Left ventricle myocardium superior (tissue), 1 donor: ENCODE measurements around the gene KLHL29. TPM values are rescaled to one million over a fixed set of nuclear protein-coding genes. Genes with fewer than 3 reads are reported as not detected.

Source experiments
- ATAC-seq: fragments of 200-7000 bp; cut with Tn5 transposase; one replicate; pipeline ENCODE4 v1.9.1; 2020; ENCODE audit warnings: mild to moderate bottlenecking, moderate library complexity
- DNase-seq: peaks from one replicate; pipeline ENCODE4 v3.0.0-alpha.2; 2020
- intact Hi-C: fragments of 100-400 bp; cut with micrococcal nuclease; formaldehyde crosslinking; loops from one replicate; pipeline ENCODE4 v1.11.0; 2022
- total RNA-seq: library from RNA; stranded (reverse); fragmentation: NEBNext Ultra II Directional; extraction: Animal tissue kit (Norgen Biotek cat#: 25700); gene quantifications from one replicate; pipeline ENCODE4 v1.2.1, GENCODE V29; 2021
- donor health status: DM: no; HTN: yes; CAD: no; lungs with severe emphysema.

Gene KLHL29
- total RNA-seq, 1 donor from 2014 or later: 0.69 TPM

- no peak for ATAC-seq
- intact Hi-C loops: no loop called here
Observed at GRCh38 chr2:23363268-23363667, 21.7 kb upstream of the KLHL29 start.

GRCh38 chr2:23363831-23364230 lies 21.1 kb upstream of the KLHL29 start:
- no peak for ATAC-seq
- intact Hi-C loops: no loop called here
- DNase-seq: no peak

More at GRCh38 chr2:23363268-23363667, 21.7 kb upstream of the KLHL29 start:
- DNase-seq: no peak

GRCh38 chr2:23366720-23367119 lies 18.3 kb upstream of the KLHL29 start:
- DNase-seq (no peak), ATAC-seq (no peak)
- intact Hi-C loops: no loop called here

GRCh38 chr2:23367760-23368159 lies 17.2 kb upstream of the KLHL29 start:
- ATAC-seq (no peak), DNase-seq (no peak)
- intact Hi-C loops: no loop called here

GRCh38 chr2:23373666-23374065 lies 11.3 kb upstream of the KLHL29 start:
- no peak for DNase-seq
- intact Hi-C loops: no loop called here
- ATAC-seq: no peak

GRCh38 chr2:23375448-23375847 lies 9.5 kb upstream of the KLHL29 start:
- DNase-seq: no peak
- ATAC-seq: no peak

GRCh38 chr2:23376075-23376474 lies 8.9 kb upstream of the KLHL29 start:
- no peak for ATAC-seq
- no peak for DNase-seq
- intact Hi-C loops: no loop called here

More at GRCh38 chr2:23375448-23375847, 9.5 kb upstream of the KLHL29 start:
- intact Hi-C loops: no loop called here

- no peak for ATAC-seq
- intact Hi-C loops: no loop called here
Observed at GRCh38 chr2:23376972-23377371, 8.0 kb upstream of the KLHL29 start.

GRCh38 chr2:23377771-23378170 lies 7.2 kb upstream of the KLHL29 start:
- no peak for ATAC-seq
- DNase-seq: no peak
- intact Hi-C loops: no loop called here

More at GRCh38 chr2:23376972-23377371, 8.0 kb upstream of the KLHL29 start:
- DNase-seq: no peak

- DNase-seq (no peak), ATAC-seq (no peak)
- intact Hi-C loops: no loop called here
Observed at GRCh38 chr2:23378496-23378895, 6.5 kb upstream of the KLHL29 start.

GRCh38 chr2:23379220-23379695 lies 5.7 kb upstream of the KLHL29 start:
- DNase-seq (no peak), ATAC-seq (no peak)
- intact Hi-C loops: no loop called here

- intact Hi-C loops: no loop called here
- DNase-seq (no peak), ATAC-seq (no peak)
Observed at GRCh38 chr2:23380562-23381065, 4.4 kb upstream of the KLHL29 start.

- ATAC-seq (no peak), DNase-seq (no peak)
- intact Hi-C loops: no loop called here
Observed at GRCh38 chr2:23381084-23381483, 3.9 kb upstream of the KLHL29 start.

GRCh38 chr2:23381485-23381884 lies 3.5 kb upstream of the KLHL29 start:
- ATAC-seq (no peak), DNase-seq (no peak)
- intact Hi-C loops: no loop called here

GRCh38 chr2:23383100-23383499 lies 1.9 kb upstream of the KLHL29 start:
- DNase-seq (no peak), ATAC-seq (no peak)
- intact Hi-C loops: no loop called here

- intact Hi-C loops: no loop called here
- ATAC-seq (peak; percentile 45), DNase-seq (peak; percentile 53)
Observed at GRCh38 chr2:23385351-23385747, 370 bp downstream of the KLHL29 start.

GRCh38 chr2:23385748-23386338 lies 864 bp downstream of the KLHL29 start:
- ATAC-seq: peak; percentile 42
- DNase-seq: peak; percentile 52
- intact Hi-C loops: no loop called here

- ATAC-seq: peak; percentile 14
- intact Hi-C loops: no loop called here
- DNase-seq: peak; percentile 46
Observed at GRCh38 chr2:23386339-23387220, 1.6 kb downstream of the KLHL29 start.

GRCh38 chr2:23387221-23387550 lies 2.2 kb downstream of the KLHL29 start:
- no peak for DNase-seq
- intact Hi-C loops: no loop called here
- no peak for ATAC-seq

GRCh38 chr2:23387845-23388244 lies 2.9 kb downstream of the KLHL29 start:
- ATAC-seq: no peak
- intact Hi-C loops: no loop called here
- DNase-seq: no peak
